Activated CD4-positive, alpha-beta T cell treated with anti-CD3 and anti-CD28 coated beads for 1 hour (primary cell): Measurements from ENCODE around the gene CRAT.
A peak's percentile ranks its signal among the peaks of the same experiment; 100 is the strongest.

Experiments
- DNase-seq: peaks from one replicate; pipeline ENCODE4 v3.0.0-alpha.2; 2020

CRAT gene

DNA sequence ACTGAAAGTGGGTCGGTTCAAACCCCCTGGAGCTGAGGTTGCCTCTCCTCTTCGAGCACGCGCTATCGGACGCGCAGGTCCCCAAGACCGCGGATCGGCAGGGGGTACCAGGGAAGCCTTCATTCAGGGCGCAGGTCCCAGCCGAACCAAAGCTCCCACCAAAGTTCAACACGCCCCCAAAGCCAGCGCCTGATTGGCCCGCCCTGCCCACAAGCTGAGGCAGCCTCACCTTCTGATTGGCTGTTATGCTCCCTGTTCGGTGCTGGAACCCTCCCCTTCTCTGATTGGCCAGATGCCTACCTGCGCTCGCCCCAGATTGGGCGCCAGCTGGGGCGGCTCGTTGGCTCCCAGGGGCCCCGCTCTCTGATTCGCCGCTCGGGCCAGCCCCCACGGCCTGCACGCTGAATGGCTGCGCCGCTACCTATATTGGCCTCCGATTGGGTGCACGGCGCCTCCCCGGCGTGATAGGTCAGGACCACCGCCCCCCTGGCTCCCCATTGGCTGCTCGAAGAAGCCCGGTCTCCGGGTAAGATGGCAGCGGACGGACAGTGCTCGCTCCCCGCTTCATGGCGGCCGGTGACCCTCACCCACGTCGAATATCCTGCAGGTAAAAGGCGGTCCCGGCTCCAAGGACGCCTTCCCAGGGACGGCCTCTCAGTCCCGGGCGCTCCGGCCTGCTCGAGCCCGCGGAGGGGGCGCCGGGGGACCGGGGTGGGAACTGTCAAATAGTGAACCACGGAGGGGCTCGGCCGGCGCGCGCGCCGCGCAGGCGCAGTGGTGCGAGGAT lies 29.8 kb downstream of the CRAT start, which contains the start of gene DOLPP1:
DOLPP1 (plus strand) TSS at position 511 of the 787 bp plus-strand sequence; CDS start at position 532, 21 bp downstream.
- peak; percentile 98 for DNase-seq

DNA sequence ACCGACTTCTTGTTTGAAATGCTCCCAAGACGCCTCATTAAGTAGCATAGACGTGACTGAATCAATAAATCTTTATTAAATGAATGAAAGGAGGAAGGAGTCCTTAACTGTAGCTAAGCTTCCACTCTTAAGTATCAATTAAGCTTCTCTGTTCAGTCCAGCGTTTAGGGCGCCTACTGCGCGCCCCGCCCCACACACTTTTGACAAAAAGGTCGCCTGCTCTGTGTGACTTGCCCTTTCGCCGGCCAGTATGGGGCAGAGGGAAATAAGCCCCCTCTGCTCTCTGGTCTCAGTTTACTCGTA lies 30.3 kb downstream of the CRAT start:
- no peak for DNase-seq

DNA sequence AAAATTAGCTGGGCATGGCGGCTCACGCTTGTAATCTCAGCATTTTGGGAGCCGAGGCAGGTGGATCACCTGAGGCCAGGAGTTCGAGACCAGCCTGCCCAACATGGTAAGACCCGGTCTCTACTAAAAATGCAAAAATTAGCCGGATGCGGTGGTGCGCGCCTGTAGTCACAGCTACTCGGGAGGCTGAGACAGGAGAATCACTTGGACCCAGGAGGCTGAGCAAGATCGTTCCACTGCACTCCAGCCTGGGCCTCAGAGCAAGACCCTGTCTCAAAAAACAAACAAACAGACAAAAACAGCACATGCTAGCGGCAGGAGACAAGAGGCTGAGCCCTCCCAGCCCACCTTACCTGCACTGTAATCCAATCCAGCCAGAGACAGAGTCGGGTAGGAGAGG lies 30.8 kb downstream of the CRAT start:
- DNase-seq, result no peak

DNA sequence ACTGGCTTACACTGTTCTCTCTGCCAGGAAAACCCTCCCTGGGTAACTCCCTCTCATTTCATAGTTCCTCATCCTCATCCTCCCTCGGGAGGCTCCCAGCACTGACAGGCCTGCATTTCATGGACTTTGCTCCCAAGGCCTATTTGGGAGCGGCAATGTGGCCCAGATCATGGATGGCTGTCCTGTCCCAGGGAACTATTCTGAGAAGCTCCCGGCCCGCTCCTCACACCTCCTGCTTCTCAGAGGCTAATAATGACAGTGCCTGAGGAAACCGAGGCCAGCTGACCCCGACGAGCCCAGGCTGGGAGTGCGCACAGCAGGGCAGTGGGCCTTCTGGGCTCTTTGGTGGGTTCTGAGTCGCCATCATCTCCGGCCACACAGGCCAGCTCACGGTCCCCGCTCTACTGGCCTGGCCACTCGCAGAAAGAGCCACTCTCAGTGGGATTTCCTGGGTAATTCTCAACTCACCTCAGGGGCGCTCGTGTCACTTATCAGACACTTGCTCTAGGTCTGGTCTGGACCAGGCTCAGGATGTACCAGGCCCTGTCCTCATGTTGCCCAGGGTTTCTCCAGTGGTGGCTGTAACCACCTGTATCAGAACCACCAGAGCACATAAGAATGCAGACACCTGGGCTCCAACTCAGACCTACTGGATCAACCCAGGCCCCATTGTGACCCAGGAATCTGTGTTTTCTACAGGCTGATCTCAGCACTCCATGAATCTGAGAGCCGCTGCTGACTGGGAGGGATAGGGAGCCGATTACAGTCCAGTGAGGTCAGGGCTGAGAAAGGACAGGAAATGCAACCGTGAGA lies 31.7 kb downstream of the CRAT start:
- DNase-seq, result no peak

- DNase-seq, result no peak
Measured at GRCh38 chr9:129077236-129077635, 33.4 kb downstream of the CRAT start.

DNA sequence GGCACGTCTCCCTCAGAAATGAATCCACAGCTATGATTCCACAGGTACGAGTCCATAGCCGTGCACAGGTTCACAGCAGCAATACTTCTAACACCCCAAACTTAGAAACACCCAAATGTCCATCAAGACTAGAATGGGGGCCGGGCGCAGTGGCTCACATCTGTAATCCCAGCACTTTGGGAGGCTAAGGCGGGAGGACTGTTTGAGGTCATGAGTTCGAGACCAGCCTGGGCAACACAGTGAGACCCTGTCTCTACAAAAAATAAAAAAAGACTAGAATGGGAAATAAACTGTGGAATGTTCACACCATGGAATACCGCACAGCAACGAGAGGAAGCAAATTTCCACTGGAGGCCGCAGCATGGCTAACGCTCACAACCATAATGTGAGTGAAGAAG lies 34.0 kb downstream of the CRAT start:
- DNase-seq, result no peak

- no peak for DNase-seq
Measured at GRCh38 chr9:129075996-129076639, 34.5 kb downstream of the CRAT start.

- DNase-seq, result no peak
Measured at GRCh38 chr9:129074106-129074505, 36.5 kb downstream of the CRAT start.

GRCh38 chr9:129073404-129073803 lies 37.2 kb downstream of the CRAT start:
- no peak for DNase-seq

DNA sequence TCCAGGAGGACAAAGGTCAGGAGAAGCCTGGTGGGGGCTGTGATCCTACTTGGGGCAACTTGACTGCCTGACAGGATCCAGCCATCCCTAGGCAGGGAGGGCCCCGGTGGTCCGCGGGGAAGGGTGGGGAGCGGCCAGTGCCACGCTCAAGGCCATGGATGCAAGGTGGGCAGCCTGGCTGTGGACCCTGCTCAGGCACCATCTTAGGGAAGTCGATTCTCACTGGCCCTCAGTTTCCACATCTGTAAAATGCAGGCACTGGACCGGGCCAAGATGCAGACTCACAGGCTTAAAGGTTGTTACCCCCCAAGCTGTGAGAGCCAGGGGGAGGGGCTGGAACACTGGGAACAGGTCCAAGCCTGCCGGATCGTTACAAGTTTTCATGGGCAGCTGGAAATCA lies 38.4 kb downstream of the CRAT start:
- DNase-seq, result no peak

GRCh38 chr9:129071526-129072126 lies 39.0 kb downstream of the CRAT start:
- no peak for DNase-seq

GRCh38 chr9:129070696-129071525 lies 39.7 kb downstream of the CRAT start:
- no peak for DNase-seq

- no peak for DNase-seq
Measured at GRCh38 chr9:129069862-129070641, 40.5 kb downstream of the CRAT start.

- DNase-seq, result peak; percentile 46
Measured at GRCh38 chr9:129068990-129069861, 41.4 kb downstream of the CRAT start.

- DNase-seq, result no peak
Measured at GRCh38 chr9:129068110-129068509, 42.5 kb downstream of the CRAT start.

DNA sequence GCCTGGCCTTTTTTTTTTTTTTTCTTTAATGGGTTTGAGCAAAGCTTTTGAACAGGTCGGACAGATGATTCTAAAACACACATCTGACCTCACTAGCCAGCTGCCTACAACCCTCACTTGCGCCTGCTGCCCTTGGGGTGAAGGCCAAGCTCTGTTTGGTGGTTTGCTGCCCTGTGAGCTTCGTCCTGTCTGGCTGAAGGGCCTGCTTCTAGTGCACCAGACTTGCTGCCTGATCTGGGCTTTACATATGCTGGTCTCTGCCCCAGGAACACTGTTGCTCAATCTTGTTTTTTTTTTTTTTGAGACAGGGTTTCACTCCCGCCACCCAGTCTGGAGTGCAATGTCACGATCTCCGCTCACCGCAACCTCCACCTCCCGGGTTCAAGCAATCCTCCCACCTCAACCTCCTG lies 46.1 kb downstream of the CRAT start:
- no peak for DNase-seq

DNA sequence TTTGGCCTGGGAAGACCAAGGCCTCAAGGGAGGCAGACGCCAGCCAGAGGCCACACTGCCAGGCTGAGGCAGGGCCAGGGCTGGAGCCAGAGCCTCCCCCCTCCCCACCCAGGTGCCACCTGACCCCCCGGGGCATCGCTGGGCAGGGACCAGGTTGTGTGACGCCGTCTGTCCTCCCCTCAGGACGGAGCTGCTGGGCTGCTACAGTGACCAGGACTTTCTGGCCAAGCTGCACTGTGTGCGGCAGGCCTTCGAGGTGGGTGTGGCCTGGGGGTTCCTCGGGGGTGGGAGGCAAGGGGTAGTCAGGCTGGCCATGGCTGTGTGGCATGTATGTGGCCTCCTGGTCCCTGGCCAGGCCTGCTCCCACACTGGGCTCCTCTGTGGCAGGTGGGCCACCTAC lies 47.5 kb downstream of the CRAT start:
- DNase-seq, result no peak

- no peak for DNase-seq
Measured at GRCh38 chr9:129060991-129061390, 49.6 kb downstream of the CRAT start.

DNA sequence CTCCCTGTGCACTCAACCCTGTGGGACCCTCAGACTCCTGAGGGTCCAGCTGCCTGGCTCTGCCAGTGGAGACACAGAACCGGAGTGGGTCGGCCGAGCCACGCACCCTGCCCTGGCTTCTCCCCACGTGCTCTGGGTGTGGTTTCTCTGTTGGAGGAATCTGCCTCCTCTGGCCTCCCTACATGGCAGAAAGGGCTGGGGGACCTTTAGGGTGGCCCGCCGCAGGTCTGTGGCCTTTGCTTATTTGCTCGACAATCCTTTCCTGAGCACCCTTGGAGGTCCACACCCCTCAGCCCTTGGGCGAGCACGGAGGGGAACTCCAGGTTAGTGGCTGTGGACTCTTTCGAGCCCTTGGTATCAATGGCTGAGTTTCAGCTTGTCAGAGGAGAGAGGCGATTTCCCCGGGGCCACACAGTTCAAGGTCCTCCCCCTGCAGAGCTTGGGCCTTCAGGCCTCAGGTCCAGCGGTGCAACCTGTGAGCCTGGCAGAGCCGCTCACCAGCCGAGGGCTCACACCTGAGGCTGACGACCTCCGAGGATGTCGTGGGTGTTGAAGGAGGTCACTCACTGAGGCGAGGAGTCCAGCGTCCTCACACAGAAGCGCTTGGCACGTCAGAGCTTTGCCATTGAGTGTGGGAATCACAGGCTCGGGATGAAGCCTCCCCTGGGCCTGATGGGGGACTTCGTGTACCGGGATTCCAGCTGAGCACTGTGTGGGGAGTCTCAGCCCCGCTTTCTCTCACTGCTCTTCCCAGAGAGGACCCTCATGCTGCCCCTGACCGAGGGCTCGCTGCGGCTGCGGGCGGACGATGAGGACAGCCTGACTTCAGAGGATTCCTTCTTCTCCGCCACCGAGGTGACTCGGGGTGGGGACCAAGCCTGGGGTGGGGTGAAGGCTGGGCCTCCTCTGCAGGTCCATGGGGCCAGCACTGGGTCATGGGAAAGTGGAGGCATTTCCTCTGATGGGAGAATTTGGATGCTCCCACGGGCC lies 50.5 kb downstream of the CRAT start:
- DNase-seq, result no peak
